AG09309 (cell line): ENCODE results near the gene PTPRE.

Experiments
- DNase-seq: peaks from one replicate; pipeline ENCODE4 v3.0.0-alpha.2; 2010; ENCODE audit warnings: low read depth
- H3K4me3 ChIP-seq: 2 replicates; pipeline ENCODE4 v1.5.1; 2011; ENCODE audit warnings: mild to moderate bottlenecking, low read depth, low read length, moderate library complexity; ENCODE audit not compliant: control insufficient read depth
- TF ChIP-seq, protein P1 (sequence below): IDR thresholded peaks from 2 replicates; pipeline ENCODE4 v1.5.1; 2011; ENCODE audit warnings: mild to moderate bottlenecking, low read depth, low read length, inconsistent platforms; ENCODE audit not compliant: insufficient read depth, control insufficient read depth; ENCODE audit errors: missing control alignments

Gene PTPRE

GRCh38 chr10:127906548-127907377, at the start of gene PTPRE:
PTPRE (plus strand) TSS chr10:127907103; CDS start chr10:128040882, 133,779 bp downstream.
- no peak for DNase-seq
- H3K4me3 ChIP-seq, result peak within 1 kb of the TSS; percentile 47
- TF ChIP-seq, protein P1, sequence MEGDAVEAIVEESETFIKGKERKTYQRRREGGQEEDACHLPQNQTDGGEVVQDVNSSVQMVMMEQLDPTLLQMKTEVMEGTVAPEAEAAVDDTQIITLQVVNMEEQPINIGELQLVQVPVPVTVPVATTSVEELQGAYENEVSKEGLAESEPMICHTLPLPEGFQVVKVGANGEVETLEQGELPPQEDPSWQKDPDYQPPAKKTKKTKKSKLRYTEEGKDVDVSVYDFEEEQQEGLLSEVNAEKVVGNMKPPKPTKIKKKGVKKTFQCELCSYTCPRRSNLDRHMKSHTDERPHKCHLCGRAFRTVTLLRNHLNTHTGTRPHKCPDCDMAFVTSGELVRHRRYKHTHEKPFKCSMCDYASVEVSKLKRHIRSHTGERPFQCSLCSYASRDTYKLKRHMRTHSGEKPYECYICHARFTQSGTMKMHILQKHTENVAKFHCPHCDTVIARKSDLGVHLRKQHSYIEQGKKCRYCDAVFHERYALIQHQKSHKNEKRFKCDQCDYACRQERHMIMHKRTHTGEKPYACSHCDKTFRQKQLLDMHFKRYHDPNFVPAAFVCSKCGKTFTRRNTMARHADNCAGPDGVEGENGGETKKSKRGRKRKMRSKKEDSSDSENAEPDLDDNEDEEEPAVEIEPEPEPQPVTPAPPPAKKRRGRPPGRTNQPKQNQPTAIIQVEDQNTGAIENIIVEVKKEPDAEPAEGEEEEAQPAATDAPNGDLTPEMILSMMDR, result peak; percentile 51

- TF ChIP-seq, protein P1, result no peak
- DNase-seq, result no peak
- H3K4me3 ChIP-seq, result no peak overlapping the region
Observed at GRCh38 chr10:127860592-127860991, 46.3 kb upstream of the PTPRE start.

DNA sequence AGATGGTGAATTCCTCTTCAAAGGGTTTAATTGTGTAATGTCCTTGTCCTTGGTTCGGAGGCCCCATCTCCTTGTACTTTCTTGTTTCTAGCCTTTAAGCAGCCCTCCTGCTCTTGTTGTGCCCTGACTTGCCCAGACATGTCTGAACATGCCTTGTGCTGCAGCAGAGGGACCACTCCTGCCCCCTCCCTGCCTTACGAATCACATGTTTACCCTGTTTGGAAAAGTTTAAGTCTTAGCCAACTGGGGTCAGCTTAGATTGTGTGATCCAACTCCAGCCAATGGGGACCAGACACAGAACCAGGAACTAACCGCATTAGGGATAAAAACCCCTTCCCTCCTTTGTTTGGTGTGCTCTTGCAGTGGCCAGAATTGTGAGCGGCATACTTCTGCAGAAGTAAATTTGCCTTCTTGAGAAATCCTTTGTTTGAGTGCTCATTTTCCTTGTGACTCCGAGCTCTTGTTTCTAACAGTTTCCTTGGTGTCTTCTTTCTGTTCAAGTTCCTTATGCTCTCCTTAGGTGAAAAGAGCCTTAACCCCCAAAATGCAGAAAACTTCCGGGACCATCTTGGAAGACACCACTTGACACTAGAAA, 43.6 kb upstream of the PTPRE start:
- no peak overlapping the region for H3K4me3 ChIP-seq
- TF ChIP-seq, protein P1, result no peak
- no peak for DNase-seq

DNA sequence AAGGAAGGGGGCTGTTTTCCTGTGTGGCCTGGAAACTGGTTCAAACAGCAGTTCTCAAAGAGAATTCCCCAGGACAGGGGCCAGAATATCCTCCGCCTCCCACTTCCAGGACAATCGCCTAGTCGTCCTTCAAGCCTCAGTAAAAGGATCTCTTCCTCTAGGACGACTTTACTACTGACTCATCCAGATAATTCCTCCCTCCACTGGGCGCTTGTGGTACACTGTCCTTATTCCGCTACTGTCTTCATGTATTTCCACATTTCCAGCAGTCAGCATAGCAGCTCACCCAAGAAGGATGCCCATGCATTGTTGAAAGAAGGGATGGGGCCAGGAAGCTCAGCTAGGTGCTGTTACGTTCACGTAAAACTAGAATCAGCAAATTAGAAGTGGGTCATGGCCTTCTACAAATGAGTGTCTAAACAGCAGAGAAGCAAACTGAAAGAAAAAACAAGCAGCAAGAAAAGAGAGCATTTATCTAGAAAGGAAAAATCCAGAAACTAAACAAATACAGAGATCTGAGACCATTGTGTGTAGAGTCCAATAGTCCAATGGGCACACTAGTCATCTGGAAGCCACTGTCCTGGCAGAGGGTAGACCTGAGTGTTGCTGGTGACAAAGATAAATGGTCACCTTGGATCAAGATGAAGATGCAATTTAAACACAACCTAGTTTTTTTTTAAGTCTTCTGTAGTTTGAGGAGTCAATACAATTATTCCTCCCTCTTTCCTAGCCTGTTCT, 40.5 kb upstream of the PTPRE start:
- DNase-seq, result no peak
- no peak overlapping the region for H3K4me3 ChIP-seq
- TF ChIP-seq, protein P1, result no peak

DNA sequence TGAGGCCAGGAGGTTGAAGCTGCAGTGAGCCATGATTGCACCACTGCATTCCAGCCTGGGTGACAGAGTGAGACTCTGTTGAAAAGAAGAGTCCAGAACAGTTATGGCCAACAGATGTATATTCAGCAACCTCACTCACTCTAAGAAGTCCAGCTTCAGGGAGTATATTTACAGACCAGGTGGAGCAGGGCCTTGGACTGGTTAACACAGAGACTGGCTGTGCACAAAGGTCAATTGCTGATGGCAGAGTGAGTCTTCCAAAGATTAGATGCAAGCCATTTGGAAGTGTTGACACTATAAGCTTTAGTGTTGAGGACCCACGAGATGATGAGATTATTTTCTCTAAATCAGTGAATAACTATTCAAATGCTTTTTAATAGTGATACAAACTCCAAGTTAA, 39.1 kb upstream of the PTPRE start:
- no peak for DNase-seq
- TF ChIP-seq, protein P1, result no peak
- no peak overlapping the region for H3K4me3 ChIP-seq

GRCh38 chr10:127869329-127869728, 37.6 kb upstream of the PTPRE start:
- no peak for DNase-seq
- H3K4me3 ChIP-seq, result no peak overlapping the region
- TF ChIP-seq, protein P1, result no peak
